H9 (cell line): Measurements from ENCODE around the gene AMOTL1. TPM values are rescaled to one million over a fixed set of nuclear protein-coding genes. Genes with fewer than 3 reads are reported as not detected.

ENCODE experiments used
- DNase-seq: peaks from one replicate; pipeline ENCODE4 v3.0.0-alpha.2; 2017
- H2AFZ ChIP-seq: one replicate; pipeline ENCODE4 v1.6.1; 2013; ENCODE audit warnings: mild to moderate bottlenecking, low read length, control low read depth, moderate library complexity
- H2AK5ac ChIP-seq: 2 replicates; pipeline ENCODE4 v1.6.1; 2013; ENCODE audit warnings: low read length, control low read depth, mixed read lengths; ENCODE audit not compliant: insufficient read length
- H2BK120ac ChIP-seq: one replicate; pipeline ENCODE4 v1.6.1; 2013; ENCODE audit warnings: low read depth, mild to moderate bottlenecking, low read length, control low read depth, inconsistent platforms; ENCODE audit not compliant: poor library complexity, severe bottlenecking
- H2BK12ac ChIP-seq: 2 replicates; pipeline ENCODE4 v1.6.1; 2013; ENCODE audit warnings: low read length, control low read depth, mixed read lengths, low read depth; ENCODE audit not compliant: insufficient read length
- H2BK15ac ChIP-seq: 2 replicates; pipeline ENCODE4 v1.6.1; 2013; ENCODE audit warnings: low read depth, low read length, control low read depth
- H2BK20ac ChIP-seq: one replicate; pipeline ENCODE4 v1.6.1; 2013; ENCODE audit warnings: low read depth, mild to moderate bottlenecking, low read length, control low read depth, inconsistent platforms; ENCODE audit not compliant: poor library complexity, severe bottlenecking
- H2BK5ac ChIP-seq: 2 replicates; pipeline ENCODE4 v1.6.1; 2013; ENCODE audit warnings: low read length, control low read depth, mixed read lengths; ENCODE audit not compliant: insufficient read length
- H3K14ac ChIP-seq: 2 replicates; pipeline ENCODE4 v1.6.1; 2013; ENCODE audit warnings: low read length, control low read depth; ENCODE audit not compliant: insufficient read depth
- H3K18ac ChIP-seq: 2 replicates; pipeline ENCODE4 v1.6.1; 2013; ENCODE audit warnings: low read depth, mild to moderate bottlenecking, mixed read lengths, low read length, control low read depth; ENCODE audit not compliant: insufficient read length
- H3K23ac ChIP-seq: 2 replicates; pipeline ENCODE4 v1.6.1; 2013; ENCODE audit warnings: low read length, control low read depth, mixed read lengths, low read depth; ENCODE audit not compliant: insufficient read length
- H3K23me2 ChIP-seq: 2 replicates; pipeline ENCODE4 v1.6.1; 2013; ENCODE audit warnings: low read depth, mild to moderate bottlenecking, mixed read lengths, low read length, control low read depth; ENCODE audit not compliant: insufficient read length, poor library complexity, severe bottlenecking
- H3K27ac ChIP-seq: 2 replicates; pipeline ENCODE4 v1.5.1; 2013; ENCODE audit warnings: low read length, control low read depth, mixed read lengths, low read depth; ENCODE audit not compliant: insufficient read length
- H3K27me3 ChIP-seq: 2 replicates; pipeline ENCODE4 v1.6.1; 2013; ENCODE audit warnings: low read length, control low read depth, inconsistent platforms; ENCODE audit not compliant: insufficient read depth
- H3K4ac ChIP-seq: 2 replicates; pipeline ENCODE4 v1.6.1; 2013; ENCODE audit warnings: low read depth, mild to moderate bottlenecking, control low read depth, inconsistent platforms, low read length, moderate library complexity
- H3K4me1 ChIP-seq: 2 replicates; pipeline ENCODE4 v1.6.1; 2013; ENCODE audit warnings: low read length, control low read depth, inconsistent platforms; ENCODE audit not compliant: insufficient read depth
- H3K4me2 ChIP-seq: 2 replicates; pipeline ENCODE4 v1.6.1; 2013; ENCODE audit warnings: low read length, control low read depth, mixed read lengths; ENCODE audit not compliant: insufficient read length, insufficient read depth
- H3K56ac ChIP-seq: 2 replicates; pipeline ENCODE4 v1.6.1; 2013; ENCODE audit warnings: low read depth, mild to moderate bottlenecking, mixed read lengths, low read length, control low read depth; ENCODE audit not compliant: insufficient read length
- H3K79me1 ChIP-seq: 2 replicates; pipeline ENCODE4 v1.6.1; 2013; ENCODE audit warnings: low read depth, mild to moderate bottlenecking, moderate library complexity, low read length, control low read depth, inconsistent platforms; ENCODE audit not compliant: insufficient read depth, poor library complexity, severe bottlenecking
- H3K79me2 ChIP-seq: 2 replicates; pipeline ENCODE4 v1.6.1; 2013; ENCODE audit warnings: low read length, control low read depth, inconsistent platforms; ENCODE audit not compliant: insufficient read depth
- H3K9ac ChIP-seq: 2 replicates; pipeline ENCODE4 v1.6.1; 2013; ENCODE audit warnings: low read length, control low read depth, mixed read lengths; ENCODE audit not compliant: insufficient read length; ENCODE audit errors: extremely low read depth
- H3K9me3 ChIP-seq: one replicate; pipeline ENCODE4 v1.6.1; 2013; ENCODE audit warnings: low read depth, low read length, inconsistent platforms; ENCODE audit not compliant: control insufficient read depth
- H3T11ph ChIP-seq: one replicate; pipeline ENCODE4 v1.6.1; 2013; ENCODE audit warnings: mild to moderate bottlenecking, low read length, control low read depth, inconsistent platforms
- H4K20me1 ChIP-seq: one replicate; pipeline ENCODE4 v1.6.1; 2013; ENCODE audit not compliant: control insufficient read depth, insufficient read length, insufficient read depth
- H4K5ac ChIP-seq: 2 replicates; pipeline ENCODE4 v1.6.1; 2013; ENCODE audit warnings: low read depth, mild to moderate bottlenecking, mixed read lengths, low read length, control low read depth; ENCODE audit not compliant: insufficient read length
- H4K8ac ChIP-seq: replicated peaks from 2 replicates; pipeline ENCODE4 v1.6.1; 2013; ENCODE audit warnings: low read length, control low read depth, mixed read lengths, low read depth; ENCODE audit not compliant: insufficient read length
- H4K91ac ChIP-seq: 2 replicates; pipeline ENCODE4 v1.6.1; 2013; ENCODE audit warnings: low read depth, mild to moderate bottlenecking, moderate library complexity, mixed read lengths, low read length, control low read depth; ENCODE audit not compliant: insufficient read length
- H3K27ac Mint-ChIP-seq, 3 experiments: 2 replicates in 2 of 3; 3 replicates in 1 of 3; pipeline ENCODE4 v1.8.0; 2020 to 2021; ENCODE audit warnings: mixed read lengths in 3 of 3, mild to moderate bottlenecking in 1 of 3, moderate library complexity in 1 of 3
- H3K27me3 Mint-ChIP-seq: 2 replicates; pipeline ENCODE4 v1.8.0; 2021; ENCODE audit warnings: low read depth, mild to moderate bottlenecking, moderate library complexity, mixed read lengths
- H3K36me3 Mint-ChIP-seq, 3 experiments: 2 replicates in 2 of 3; 3 replicates in 1 of 3; pipeline ENCODE4 v1.8.0; 2020 to 2021; ENCODE audit warnings: low read depth in 3 of 3, mixed read lengths in 3 of 3; ENCODE audit not compliant: insufficient read depth in 1 of 3
- H3K4me1 Mint-ChIP-seq, 2 experiments: 2 replicates each; pipeline ENCODE4 v1.8.0; 2020; ENCODE audit warnings: mixed read lengths in 2 of 2
- H3K4me3 Mint-ChIP-seq, 2 experiments: 2 replicates in 1 of 2; 3 replicates in 1 of 2; pipeline ENCODE4 v1.8.0; 2020 to 2021; ENCODE audit warnings: mild to moderate bottlenecking in 2 of 2, mixed read lengths in 2 of 2, moderate library complexity in 1 of 2
- H3K9me3 Mint-ChIP-seq, 2 experiments: 2 replicates in 1 of 2; 3 replicates in 1 of 2; pipeline ENCODE4 v1.8.0; 2020; ENCODE audit warnings: mild to moderate bottlenecking in 2 of 2, mixed read lengths in 2 of 2, moderate library complexity in 1 of 2
- CTCF ChIP-seq: fragments of 200-600 bp; sonication (generic); conservative IDR thresholded peaks from 3 replicates; pipeline ENCODE4 v1.8.0; 2021; ENCODE audit warnings: antibody characterized with exemption, mild to moderate bottlenecking
- WGBS: extraction: QIAGEN DNeasy Blood & Tissue Kit; methylation state at CpG from one replicate; pipeline ENCODE4 v1.1.7; 2013; ENCODE audit warnings: missing lambda C conversion rate, low lambda C conversion rate, mixed read lengths; ENCODE audit not compliant: insufficient read length; ENCODE audit errors: extremely low coverage; 5-methylcytosine and 5-hydroxymethylcytosine counted together
- total RNA-seq: library from RNA; stranded (reverse); gene quantifications from 2 replicates; pipeline ENCODE4 v1.2.1, GENCODE V29; 2021

Gene AMOTL1
- total RNA-seq, 1 experiment from 2014 or later, result 18.5 TPM

GRCh38 chr11:94786264-94787126 lies 18.3 kb downstream of the AMOTL1 start:
- Histone ChIP-seq H3K23me2 (no peaks in the 10 kb centered on the region), H3K9me3 (no peaks in the 10 kb centered on the region), H4K8ac (no peak overlapping the region), H4K91ac (no peak overlapping the region), H3K4ac (no peak overlapping the region), H2BK20ac (no peak overlapping the region), H3K56ac (no peak overlapping the region), H3K79me1 (peaks cover 5% of the 10 kb centered on the region), H2BK12ac (no peak overlapping the region), H3K18ac (no peak overlapping the region), H2BK5ac (no peak overlapping the region), H3K4me1 (no peaks in the 10 kb centered on the region; the same call in none of the 2 replicates), H2AFZ (no peak overlapping the region), H3K79me2 (peaks cover 5% of the 10 kb centered on the region; the same call in 1 of the 2 replicates), H3K23ac (no peak overlapping the region), H2AK5ac (no peak overlapping the region), H2BK15ac (no peak overlapping the region), H4K20me1 (peaks cover 2% of the 10 kb centered on the region), H3K27me3 (no peaks in the 10 kb centered on the region), H2BK120ac (no peak overlapping the region), H3K9ac (no peak overlapping the region), H3K4me2 (no peak overlapping the region), H3K14ac (no peak overlapping the region), H3T11ph (no peak overlapping the region), H3K27ac (no peak overlapping the region), H4K5ac (no peak overlapping the region)
- no peaks in the 10 kb centered on the region for H3K9me3 Mint-ChIP-seq
- no peak overlapping the region for H3K27ac Mint-ChIP-seq
- H3K27me3 Mint-ChIP-seq, result no peaks in the 10 kb centered on the region
- WGBS, result no CpG with 5 or more reads among the region's 10 CpGs
- DNase-seq, result peak; percentile 66
- TF ChIP-seq CTCF, result peak; percentile 78
- no peak overlapping the region for H3K4me3 Mint-ChIP-seq
- H3K36me3 Mint-ChIP-seq, result no peaks in the 10 kb centered on the region; a peak in 1 of 7 replicates
- H3K4me1 Mint-ChIP-seq, result peaks cover 23 to 24% of the 10 kb centered on the region in 2 experiments
